ENCODE data around the gene CHRNA4. TPM values are rescaled to one million over a fixed set of nuclear protein-coding genes. Genes with fewer than 3 reads are reported as not detected.
A peak's percentile ranks its signal among the peaks of the same experiment; 100 is the strongest.

The CHRNA4 gene
- total and polyA plus RNA-seq, 4 donors, result not detected

- no peaks in the 10 kb centered on the region for H3K36me3 ChIP-seq (ENCODE audit: control insufficient read depth in 1 of 2, insufficient read depth in 2 of 2, low read length in 1 of 2)
- 73 to 80% methylated on average over 7 to 9 of the region's 9 CpGs for WGBS, 2 donors
- intact Hi-C loops (cut with DNase I), result no loop called here
- H3K4me3 ChIP-seq (ENCODE audit: low read length in 2 of 2), result no peak overlapping the region
- ATAC-seq (ENCODE audit: low FRiP score) (no peak), DNase-seq (peak in 1 of 2 donors; percentile 30)
- H3K4me1 ChIP-seq (ENCODE audit: control insufficient read depth in 1 of 2, insufficient read depth in 2 of 2, low read length in 2 of 2), result no peaks in the 10 kb centered on the region
- H3K27me3 ChIP-seq (ENCODE audit: control insufficient read depth in 1 of 2, insufficient read depth in 2 of 2, low read length in 1 of 2), result no peaks in the 10 kb centered on the region
- no peak overlapping the region for H3K27ac ChIP-seq (ENCODE audit: low read depth in 1 of 2, low read length in 2 of 2)
- H3K9me3 ChIP-seq (ENCODE audit: control insufficient read depth, low read length), result no peaks in the 10 kb centered on the region
These were observed 48.9 kb downstream of the CHRNA4 start for GRCh38 chr20:63312273-63312672.

- no peaks in the 10 kb centered on the region for H3K9me3 ChIP-seq (ENCODE audit: control insufficient read depth, low read length)
- no peak overlapping the region for H3K4me3 ChIP-seq (ENCODE audit: low read length in 2 of 2)
- ATAC-seq (ENCODE audit: low FRiP score), result no peak
- 79 to 85% methylated on average over 18 of the region's 18 CpGs for WGBS, 2 donors
- intact Hi-C loops (cut with DNase I), result no loop called here
- H3K36me3 ChIP-seq (ENCODE audit: control insufficient read depth in 1 of 2, insufficient read depth in 2 of 2, low read length in 1 of 2), result no peaks in the 10 kb centered on the region
- H3K27ac ChIP-seq (ENCODE audit: low read depth in 1 of 2, low read length in 2 of 2), result no peak overlapping the region
- no peaks in the 10 kb centered on the region for H3K4me1 ChIP-seq (ENCODE audit: control insufficient read depth in 1 of 2, insufficient read depth in 2 of 2, low read length in 2 of 2)
- no peak for DNase-seq
- no peaks in the 10 kb centered on the region for H3K27me3 ChIP-seq (ENCODE audit: control insufficient read depth in 1 of 2, insufficient read depth in 2 of 2, low read length in 1 of 2)
These were observed 49.3 kb downstream of the CHRNA4 start for GRCh38 chr20:63311833-63312243.

DNA sequence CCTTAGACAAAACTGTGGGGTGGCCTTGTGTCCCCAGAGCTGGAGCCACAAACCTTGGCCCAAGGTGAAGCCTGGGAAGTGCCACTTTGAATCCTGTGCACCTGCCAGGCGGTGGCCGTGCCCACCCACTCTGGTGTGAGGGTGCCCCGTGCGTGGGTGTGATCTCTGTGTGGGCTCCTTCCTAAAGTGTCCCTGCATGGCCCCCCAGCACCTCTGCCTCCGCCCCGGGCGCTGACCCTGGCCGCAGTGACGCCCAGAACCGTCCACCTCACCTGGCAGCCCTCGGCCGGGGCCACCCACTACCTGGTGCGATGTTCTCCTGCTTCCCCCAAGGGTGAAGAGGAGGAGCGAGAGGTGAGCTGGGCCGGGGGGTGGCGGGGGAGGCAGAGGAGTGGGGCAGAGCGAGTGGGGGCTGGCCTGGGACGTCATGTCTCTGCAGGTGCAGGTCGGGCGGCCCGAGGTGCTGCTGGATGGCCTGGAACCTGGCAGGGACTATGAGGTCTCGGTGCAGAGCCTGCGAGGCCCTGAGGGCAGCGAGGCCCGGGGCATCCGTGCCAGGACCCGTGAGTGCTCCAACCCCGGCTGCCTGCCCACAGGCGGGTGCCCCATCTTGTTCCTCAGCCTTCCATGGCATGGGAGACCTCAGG lies 49.8 kb downstream of the CHRNA4 start:
- no peak overlapping the region for H3K27ac ChIP-seq (ENCODE audit: low read depth in 1 of 2, low read length in 2 of 2)
- no peaks in the 10 kb centered on the region for H3K36me3 ChIP-seq (ENCODE audit: control insufficient read depth in 1 of 2, insufficient read depth in 2 of 2, low read length in 1 of 2)
- ATAC-seq (ENCODE audit: low FRiP score), result no peak
- H3K9me3 ChIP-seq (ENCODE audit: control insufficient read depth, low read length), result no peaks in the 10 kb centered on the region
- no peak overlapping the region for H3K4me3 ChIP-seq (ENCODE audit: low read length in 2 of 2)
- DNase-seq, result no peak
- WGBS, 2 donors, result 90 to 94% methylated on average over 24 to 29 of the region's 29 CpGs
- no peaks in the 10 kb centered on the region for H3K4me1 ChIP-seq (ENCODE audit: control insufficient read depth in 1 of 2, insufficient read depth in 2 of 2, low read length in 2 of 2)
- no peaks in the 10 kb centered on the region for H3K27me3 ChIP-seq (ENCODE audit: control insufficient read depth in 1 of 2, insufficient read depth in 2 of 2, low read length in 1 of 2)
- intact Hi-C loops (cut with DNase I), result no loop called here

- H3K27me3 ChIP-seq (ENCODE audit: control insufficient read depth in 1 of 2, insufficient read depth in 2 of 2, low read length in 1 of 2), result no peaks in the 10 kb centered on the region
- no peaks in the 10 kb centered on the region for H3K4me1 ChIP-seq (ENCODE audit: control insufficient read depth in 1 of 2, insufficient read depth in 2 of 2, low read length in 2 of 2)
- WGBS, 2 donors, result 78 to 79% methylated on average over 20 of the region's 20 CpGs
- H3K4me3 ChIP-seq (ENCODE audit: low read length in 2 of 2), result no peak overlapping the region
- H3K36me3 ChIP-seq (ENCODE audit: control insufficient read depth in 1 of 2, insufficient read depth in 2 of 2, low read length in 1 of 2), result no peaks in the 10 kb centered on the region
- no peak for DNase-seq
- no peak overlapping the region for H3K27ac ChIP-seq (ENCODE audit: low read depth in 1 of 2, low read length in 2 of 2)
- no peak for ATAC-seq (ENCODE audit: low FRiP score)
- H3K9me3 ChIP-seq (ENCODE audit: control insufficient read depth, low read length), result no peaks in the 10 kb centered on the region
- intact Hi-C loops (cut with DNase I), result no loop called here
These were observed 50.7 kb downstream of the CHRNA4 start for GRCh38 chr20:63310265-63310991.

DNA sequence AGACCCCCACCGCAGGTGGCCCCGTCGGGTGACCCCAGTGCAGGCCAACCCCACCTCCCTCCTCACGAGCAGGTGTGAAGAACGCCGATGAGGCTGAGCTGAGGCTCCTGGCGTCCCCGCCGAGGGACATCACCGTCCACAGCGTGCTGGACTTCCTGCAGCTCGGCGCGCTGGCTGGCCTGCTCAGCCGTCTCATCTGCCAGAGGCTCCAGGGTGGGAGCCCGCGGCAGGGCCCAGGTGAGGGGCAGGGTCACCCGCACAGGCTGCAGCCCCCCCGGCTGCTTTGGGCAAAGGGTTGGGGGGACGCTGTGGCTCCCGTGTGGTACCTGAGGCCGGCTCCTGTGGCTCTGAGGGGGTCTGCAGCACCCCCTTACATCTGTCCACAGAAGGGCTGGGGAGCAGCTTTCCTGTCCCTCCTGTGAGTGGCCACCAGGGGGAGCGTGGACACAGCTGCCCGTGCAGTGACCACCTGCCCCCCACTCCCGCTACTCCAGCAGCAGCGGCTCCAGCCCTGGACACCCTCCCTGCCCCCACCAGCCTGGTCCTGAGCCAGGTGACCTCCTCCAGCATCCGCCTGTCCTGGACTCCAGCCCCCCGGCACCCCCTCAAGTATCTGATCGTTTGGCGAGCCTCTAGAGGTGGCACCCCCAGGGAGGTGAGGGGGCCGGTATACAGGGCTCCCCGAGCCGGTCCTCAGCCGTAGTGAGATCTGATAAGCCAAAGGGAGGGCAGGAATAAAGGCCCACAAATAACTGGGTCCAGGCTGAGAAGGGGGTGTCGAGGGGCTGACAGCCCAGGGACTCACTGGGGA lies 51.7 kb downstream of the CHRNA4 start:
- no peaks in the 10 kb centered on the region for H3K4me1 ChIP-seq (ENCODE audit: control insufficient read depth in 1 of 2, insufficient read depth in 2 of 2, low read length in 2 of 2)
- H3K4me3 ChIP-seq (ENCODE audit: low read length in 2 of 2), result no peak overlapping the region
- intact Hi-C loops (cut with DNase I), result no loop called here
- ATAC-seq (ENCODE audit: low FRiP score) (no peak), DNase-seq (no peak)
- H3K9me3 ChIP-seq (ENCODE audit: control insufficient read depth, low read length), result no peaks in the 10 kb centered on the region
- H3K27ac ChIP-seq (ENCODE audit: low read depth in 1 of 2, low read length in 2 of 2), result no peak overlapping the region
- H3K36me3 ChIP-seq (ENCODE audit: control insufficient read depth in 1 of 2, insufficient read depth in 2 of 2, low read length in 1 of 2), result no peaks in the 10 kb centered on the region
- H3K27me3 ChIP-seq (ENCODE audit: control insufficient read depth in 1 of 2, insufficient read depth in 2 of 2, low read length in 1 of 2), result no peaks in the 10 kb centered on the region
- 29 to 36% methylated on average over 35 of the region's 35 CpGs for WGBS, 2 donors

DNA sequence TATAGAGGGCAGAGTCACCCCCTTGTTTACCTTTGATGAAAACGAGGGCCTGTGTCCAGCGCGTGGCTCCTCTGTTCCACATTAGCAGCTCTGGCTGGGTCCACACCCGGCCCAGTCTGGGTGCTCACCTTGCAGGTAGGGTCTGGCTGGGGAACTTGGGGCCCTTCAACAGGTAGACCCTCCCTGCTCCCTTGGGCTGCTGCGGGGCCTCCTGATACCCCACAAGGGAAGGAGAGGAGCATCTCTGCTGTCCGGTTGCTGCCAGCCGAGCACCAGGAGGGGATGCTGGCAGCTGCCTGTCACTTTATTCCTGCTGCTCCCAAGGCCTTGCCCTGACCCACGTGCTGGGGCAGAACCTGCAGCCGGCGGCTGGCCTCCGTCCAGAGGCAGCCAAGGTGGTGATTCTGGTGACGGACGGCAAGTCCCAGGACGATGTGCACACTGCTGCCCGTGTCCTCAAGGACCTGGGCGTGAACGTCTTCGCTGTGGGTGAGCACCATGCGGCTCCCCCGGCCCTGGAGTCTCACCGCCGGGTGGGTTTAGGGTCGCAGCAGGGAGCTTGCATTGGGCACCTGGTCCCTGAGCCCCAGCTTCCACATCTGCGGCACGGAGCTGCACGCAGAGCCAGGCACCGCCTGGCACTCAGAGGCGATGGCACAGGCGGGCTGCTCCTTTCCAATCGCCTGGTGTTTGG lies 52.8 kb downstream of the CHRNA4 start:
- DNase-seq, result no peak
- intact Hi-C loops (cut with DNase I), result no loop called here
- H3K36me3 ChIP-seq (ENCODE audit: control insufficient read depth in 1 of 2, insufficient read depth in 2 of 2, low read length in 1 of 2), result no peaks in the 10 kb centered on the region
- H3K27ac ChIP-seq (ENCODE audit: low read depth in 1 of 2, low read length in 2 of 2), result no peak overlapping the region
- H3K4me1 ChIP-seq (ENCODE audit: control insufficient read depth in 1 of 2, insufficient read depth in 2 of 2, low read length in 2 of 2), result no peaks in the 10 kb centered on the region
- no peak for ATAC-seq (ENCODE audit: low FRiP score)
- 76% methylated on average over 30 of the region's 30 CpGs for WGBS, 2 donors
- H3K4me3 ChIP-seq (ENCODE audit: low read length in 2 of 2), result no peak overlapping the region
- no peaks in the 10 kb centered on the region for H3K27me3 ChIP-seq (ENCODE audit: control insufficient read depth in 1 of 2, insufficient read depth in 2 of 2, low read length in 1 of 2)
- no peaks in the 10 kb centered on the region for H3K9me3 ChIP-seq (ENCODE audit: control insufficient read depth, low read length)

GRCh38 chr20:63307538-63308217 lies 53.5 kb downstream of the CHRNA4 start:
- Histone ChIP-seq H3K27me3 (ENCODE audit: control insufficient read depth in 1 of 2, insufficient read depth in 2 of 2, low read length in 1 of 2) (no peaks in the 10 kb centered on the region), H3K27ac (ENCODE audit: low read depth in 1 of 2, low read length in 2 of 2) (no peak overlapping the region), H3K36me3 (ENCODE audit: control insufficient read depth in 1 of 2, insufficient read depth in 2 of 2, low read length in 1 of 2) (no peaks in the 10 kb centered on the region), H3K4me3 (ENCODE audit: low read length in 2 of 2) (no peak overlapping the region), H3K4me1 (ENCODE audit: control insufficient read depth in 1 of 2, insufficient read depth in 2 of 2, low read length in 2 of 2) (no peaks in the 10 kb centered on the region), H3K9me3 (ENCODE audit: control insufficient read depth, low read length) (no peaks in the 10 kb centered on the region)
- intact Hi-C loops (cut with DNase I), result no loop called here
- 78% methylated on average over 22 to 23 of the region's 23 CpGs for WGBS, 2 donors
- ATAC-seq (ENCODE audit: low FRiP score), result no peak
- DNase-seq, result no peak
